ENCODE results near the gene LRMDA.

- no peak for TF ChIP-seq CTCF (IDR thresholded peaks at IDR 0.05)
- no peak for TF ChIP-seq POLR2A (IDR thresholded peaks at IDR 0.05)
These were observed 898.6 kb downstream of the LRMDA start for GRCh38 chr10:76329891-76330575.
